ENCODE results near the gene LRFN2.

The LRFN2 gene

GRCh38 chr6:40386200-40386599, 201.0 kb downstream of the LRFN2 start:
- Histone ChIP-seq H3K4me3 (ENCODE audit: low read depth, low read length) (no peak overlapping the region), H3K9me3 (ENCODE audit: control insufficient read depth, low read length) (no peaks in the 10 kb centered on the region), H2AFZ (no peak overlapping the region), H3K4me2 (ENCODE audit: low read length) (no peak overlapping the region), H3K4me1 (no peaks in the 10 kb centered on the region), H3K27me3 (ENCODE audit: control insufficient read depth, insufficient read depth, low read length) (no peaks in the 10 kb centered on the region), H3K27ac (no peak overlapping the region), H3K36me3 (ENCODE audit: control insufficient read depth, insufficient read depth, low read length) (no peaks in the 10 kb centered on the region), H3K79me2 (no peaks in the 10 kb centered on the region), H3K9ac (no peak overlapping the region)
- TF ChIP-seq CTCF (IDR thresholded peaks at IDR 0.05), result no peak

GRCh38 chr6:40383348-40384115, 203.6 kb downstream of the LRFN2 start:
- Histone ChIP-seq H3K27ac (no peak overlapping the region), H3K27me3 (ENCODE audit: control insufficient read depth, insufficient read depth, low read length) (no peaks in the 10 kb centered on the region), H3K79me2 (no peaks in the 10 kb centered on the region), H3K4me3 (ENCODE audit: low read depth, low read length) (no peak overlapping the region), H3K36me3 (ENCODE audit: control insufficient read depth, insufficient read depth, low read length) (no peaks in the 10 kb centered on the region), H3K9me3 (ENCODE audit: control insufficient read depth, low read length) (no peaks in the 10 kb centered on the region), H2AFZ (no peak overlapping the region), H3K4me1 (no peaks in the 10 kb centered on the region), H3K4me2 (ENCODE audit: low read length) (no peak overlapping the region), H3K9ac (no peak overlapping the region)
- no peak for TF ChIP-seq CTCF (IDR thresholded peaks at IDR 0.05)

GRCh38 chr6:40380271-40380670, 206.9 kb downstream of the LRFN2 start:
- H3K9me3 ChIP-seq (ENCODE audit: control insufficient read depth, low read length), result no peaks in the 10 kb centered on the region
- no peaks in the 10 kb centered on the region for H3K36me3 ChIP-seq (ENCODE audit: control insufficient read depth, insufficient read depth, low read length)
- no peak for TF ChIP-seq CTCF (IDR thresholded peaks at IDR 0.05)
- H3K4me1 ChIP-seq, result no peaks in the 10 kb centered on the region
- H3K4me2 ChIP-seq (ENCODE audit: low read length), result no peak overlapping the region
- H3K27me3 ChIP-seq (ENCODE audit: control insufficient read depth, insufficient read depth, low read length), result no peaks in the 10 kb centered on the region
- H3K4me3 ChIP-seq (ENCODE audit: low read depth, low read length), result no peak overlapping the region
- no peaks in the 10 kb centered on the region for H3K79me2 ChIP-seq
- H3K9ac ChIP-seq, result no peak overlapping the region
- H3K27ac ChIP-seq, result no peak overlapping the region
- no peak overlapping the region for H2AFZ ChIP-seq

- Histone ChIP-seq H3K9ac (no peak overlapping the region), H3K79me2 (no peaks in the 10 kb centered on the region), H3K4me1 (no peaks in the 10 kb centered on the region), H3K4me3 (ENCODE audit: low read depth, low read length) (no peak overlapping the region), H3K36me3 (ENCODE audit: control insufficient read depth, insufficient read depth, low read length) (no peaks in the 10 kb centered on the region), H3K27me3 (ENCODE audit: control insufficient read depth, insufficient read depth, low read length) (no peaks in the 10 kb centered on the region), H3K27ac (no peak overlapping the region), H3K9me3 (ENCODE audit: control insufficient read depth, low read length) (no peaks in the 10 kb centered on the region), H3K4me2 (ENCODE audit: low read length) (no peak overlapping the region), H2AFZ (no peak overlapping the region)
- no peak for TF ChIP-seq CTCF (IDR thresholded peaks at IDR 0.05)
Observed at GRCh38 chr6:40379811-40380210, 207.4 kb downstream of the LRFN2 start.

GRCh38 chr6:40378725-40379074, 208.5 kb downstream of the LRFN2 start:
- no peak overlapping the region for H3K9ac ChIP-seq
- H3K27me3 ChIP-seq (ENCODE audit: control insufficient read depth, insufficient read depth, low read length), result no peaks in the 10 kb centered on the region
- no peaks in the 10 kb centered on the region for H3K36me3 ChIP-seq (ENCODE audit: control insufficient read depth, insufficient read depth, low read length)
- H3K79me2 ChIP-seq, result no peaks in the 10 kb centered on the region
- H3K27ac ChIP-seq, result no peak overlapping the region
- no peak overlapping the region for H3K4me2 ChIP-seq (ENCODE audit: low read length)
- H3K4me3 ChIP-seq (ENCODE audit: low read depth, low read length), result no peak overlapping the region
- H3K4me1 ChIP-seq, result no peaks in the 10 kb centered on the region
- no peak for TF ChIP-seq CTCF (IDR thresholded peaks at IDR 0.05)
- no peak overlapping the region for H2AFZ ChIP-seq
- H3K9me3 ChIP-seq (ENCODE audit: control insufficient read depth, low read length), result no peaks in the 10 kb centered on the region

Measured in parathyroid adenoma (tissue), 2 donors.